ENCODE measurements around the gene MRPL33.

Gene MRPL33

GRCh38 chr2:27771548-27772335, at the start of gene MRPL33:
TSS of gene MRPL33 (plus strand) at chr2:27771719. CDS start at chr2:27771778, 59 bp downstream.
- DNase-seq (ENCODE audit: low spot score in 2 of 2) (peak; percentile 81 to 85), ATAC-seq (replicated peaks; ENCODE audit: extremely low read depth, poor library complexity, severe bottlenecking) (peak; percentile 93)
- H3K36me3 Mint-ChIP-seq (ENCODE audit: insufficient read depth): peaks cover 27% of the 10 kb centered on the region
- H3K4me3 Mint-ChIP-seq: peak within 1 kb of the TSS; percentile 99
- no peaks in the 10 kb centered on the region for H3K27me3 Mint-ChIP-seq
- peak within 1 kb of the TSS; percentile 99 for H3K27ac Mint-ChIP-seq (ENCODE audit: low read depth)
- H3K4me1 Mint-ChIP-seq: peaks cover 45% of the 10 kb centered on the region
- H3K9me3 Mint-ChIP-seq: no peaks in the 10 kb centered on the region

- Mint-ChIP-seq H3K27ac (ENCODE audit: low read depth) (no peak overlapping the region), H3K9me3 (no peaks in the 10 kb centered on the region), H3K36me3 (ENCODE audit: insufficient read depth) (no peaks in the 10 kb centered on the region), H3K4me1 (peaks cover 7% of the 10 kb centered on the region), H3K4me3 (no peak overlapping the region), H3K27me3 (peaks cover 21% of the 10 kb centered on the region)
- ATAC-seq (replicated peaks; ENCODE audit: extremely low read depth, poor library complexity, severe bottlenecking) (no peak), DNase-seq (ENCODE audit: low spot score in 2 of 2) (no peak)
Observed at GRCh38 chr2:27721884-27722485, 49.5 kb upstream of the MRPL33 start.

- Mint-ChIP-seq H3K36me3 (ENCODE audit: insufficient read depth) (no peaks in the 10 kb centered on the region), H3K27ac (ENCODE audit: low read depth) (no peak overlapping the region), H3K4me3 (no peak overlapping the region), H3K9me3 (no peaks in the 10 kb centered on the region), H3K4me1 (peaks cover 5% of the 10 kb centered on the region), H3K27me3 (peaks cover 21% of the 10 kb centered on the region)
- DNase-seq (ENCODE audit: low spot score in 2 of 2) (no peak), ATAC-seq (replicated peaks; ENCODE audit: extremely low read depth, poor library complexity, severe bottlenecking) (no peak)
Observed at GRCh38 chr2:27723372-27724144, 48.0 kb upstream of the MRPL33 start.

DNA sequence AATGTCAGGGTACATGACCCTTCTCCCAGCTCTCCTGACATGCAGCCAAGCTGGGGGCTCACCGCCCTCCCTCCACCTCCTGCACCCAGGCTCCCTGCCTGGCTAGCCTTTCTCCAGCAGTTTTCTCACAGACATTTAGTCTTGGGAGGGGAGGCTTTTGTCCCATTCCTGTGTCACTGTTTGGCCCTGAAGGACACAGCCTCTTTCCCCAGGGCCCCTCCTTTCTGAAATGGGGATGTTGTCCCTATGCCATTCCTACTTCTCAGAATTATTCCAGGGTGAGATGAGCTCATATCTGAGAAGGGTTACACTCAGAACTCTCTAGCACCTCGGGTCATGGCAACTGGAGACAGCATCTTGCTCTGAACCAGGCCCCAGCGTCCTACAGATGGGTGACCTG, 47.3 kb upstream of the MRPL33 start:
- H3K36me3 Mint-ChIP-seq (ENCODE audit: insufficient read depth): no peaks in the 10 kb centered on the region
- DNase-seq (ENCODE audit: low spot score in 2 of 2) (no peak), ATAC-seq (replicated peaks; ENCODE audit: extremely low read depth, poor library complexity, severe bottlenecking) (no peak)
- H3K27ac Mint-ChIP-seq (ENCODE audit: low read depth): no peak overlapping the region
- H3K4me3 Mint-ChIP-seq: no peak overlapping the region
- H3K9me3 Mint-ChIP-seq: no peaks in the 10 kb centered on the region
- H3K27me3 Mint-ChIP-seq: peaks cover 21% of the 10 kb centered on the region
- H3K4me1 Mint-ChIP-seq: peaks cover 5% of the 10 kb centered on the region

DNA sequence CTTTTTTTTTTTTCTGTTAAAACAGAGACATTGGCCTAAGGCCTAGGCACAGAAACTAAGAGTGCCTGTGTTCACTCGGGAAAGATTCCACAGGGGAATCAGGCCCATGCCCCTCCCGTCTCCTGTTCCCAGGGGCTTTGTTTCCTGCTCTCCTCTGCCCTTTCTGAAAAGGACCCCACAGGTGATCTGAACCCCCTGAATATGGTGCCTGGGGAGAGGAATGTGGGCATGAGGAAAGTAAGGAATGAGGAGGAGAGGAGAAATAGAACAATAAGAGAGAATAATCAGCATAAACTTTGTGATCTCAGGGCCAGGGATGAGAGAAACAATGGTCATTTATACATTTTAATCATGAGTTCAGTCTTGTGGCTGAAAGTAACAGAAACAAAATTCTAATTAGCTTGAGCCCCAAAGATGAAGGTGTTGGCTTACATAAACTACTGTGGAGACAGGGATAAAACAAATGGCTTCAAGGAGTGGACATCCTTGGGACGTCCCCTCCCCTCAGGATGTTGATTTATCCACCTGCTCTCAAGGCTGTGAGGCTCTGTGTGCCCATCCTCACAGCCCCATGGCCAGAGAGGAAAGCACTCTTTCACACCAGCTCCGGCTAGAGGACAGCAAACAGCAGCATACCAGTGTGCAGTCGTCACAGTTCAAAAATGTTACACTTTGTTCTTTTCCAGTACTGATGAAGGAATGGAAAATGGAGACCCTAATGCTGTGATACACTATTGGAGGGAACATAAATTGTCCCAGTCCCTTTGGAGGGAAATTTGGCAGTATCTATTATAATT, 46.4 kb upstream of the MRPL33 start:
- Mint-ChIP-seq H3K4me1 (peaks cover 5% of the 10 kb centered on the region), H3K27me3 (peaks cover 13% of the 10 kb centered on the region), H3K27ac (ENCODE audit: low read depth) (no peak overlapping the region), H3K4me3 (no peak overlapping the region), H3K9me3 (no peaks in the 10 kb centered on the region), H3K36me3 (ENCODE audit: insufficient read depth) (no peaks in the 10 kb centered on the region)
- ATAC-seq (replicated peaks; ENCODE audit: extremely low read depth, poor library complexity, severe bottlenecking) (no peak), DNase-seq (ENCODE audit: low spot score in 2 of 2) (no peak)

DNA sequence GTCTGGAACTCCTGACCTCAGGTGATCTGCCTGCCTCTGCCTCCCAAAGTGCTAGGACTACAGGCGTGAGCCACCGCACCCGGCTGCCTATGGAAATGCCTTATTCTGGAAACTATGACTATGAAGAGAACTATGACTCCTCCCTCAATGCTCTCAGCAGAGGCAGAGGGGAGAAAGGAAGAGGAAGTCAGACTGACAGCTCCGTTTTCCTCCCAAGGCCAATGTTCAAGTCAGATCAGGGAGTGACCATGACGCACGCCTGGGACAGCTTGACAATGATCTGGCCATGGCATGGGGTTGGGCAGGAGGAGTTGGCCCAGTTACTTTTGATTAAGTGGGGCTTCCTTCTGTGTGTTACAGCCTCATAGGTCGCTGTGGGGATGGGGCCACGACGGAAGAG, 44.3 kb upstream of the MRPL33 start:
- Mint-ChIP-seq H3K4me3 (no peak overlapping the region), H3K27me3 (no peaks in the 10 kb centered on the region), H3K36me3 (ENCODE audit: insufficient read depth) (no peaks in the 10 kb centered on the region), H3K27ac (ENCODE audit: low read depth) (no peak overlapping the region), H3K9me3 (no peaks in the 10 kb centered on the region), H3K4me1 (no peaks in the 10 kb centered on the region)
- DNase-seq (ENCODE audit: low spot score in 2 of 2) (no peak), ATAC-seq (replicated peaks; ENCODE audit: extremely low read depth, poor library complexity, severe bottlenecking) (no peak)

DNA sequence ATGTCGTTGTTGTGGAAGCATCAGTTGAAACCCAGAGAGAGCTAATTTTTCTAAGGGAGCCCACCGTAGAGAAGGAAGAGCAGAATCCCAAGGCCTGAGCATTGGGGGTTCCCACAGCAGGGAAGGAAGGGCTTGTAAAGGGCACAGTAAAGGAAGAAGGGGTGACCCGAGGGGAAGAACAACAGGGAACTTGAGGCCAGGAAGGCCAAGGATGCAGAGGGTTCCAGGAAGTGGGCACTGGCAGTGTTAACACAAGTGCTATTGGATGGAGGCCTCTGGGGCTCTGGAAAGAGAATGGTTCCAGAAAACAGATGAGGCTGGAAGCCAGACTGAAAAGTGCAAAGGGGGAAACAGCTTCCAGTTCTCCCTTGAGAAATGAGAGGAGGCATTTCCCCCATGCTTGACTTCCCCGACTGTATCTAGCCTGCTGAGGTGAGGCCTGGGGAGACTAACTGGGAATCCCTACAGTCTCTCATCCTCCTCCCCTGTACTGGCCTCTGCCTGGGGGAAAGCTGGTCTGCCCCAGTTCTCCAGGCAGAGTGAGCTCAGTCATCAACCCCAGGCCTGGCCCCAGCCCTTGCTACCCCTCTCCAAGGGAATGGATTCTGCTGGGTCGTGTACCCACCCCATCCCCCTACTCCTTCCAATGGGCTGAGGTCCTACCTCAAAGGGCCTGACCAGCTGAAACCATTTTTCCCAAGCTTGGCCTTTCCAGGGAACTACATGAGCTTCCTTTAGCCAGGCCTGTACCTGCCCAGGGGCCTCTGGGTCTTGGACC, 43.2 kb upstream of the MRPL33 start:
- ATAC-seq (replicated peaks; ENCODE audit: extremely low read depth, poor library complexity, severe bottlenecking): no peak
- no peaks in the 10 kb centered on the region for H3K27me3 Mint-ChIP-seq
- no peak for DNase-seq (ENCODE audit: low spot score in 2 of 2)
- H3K36me3 Mint-ChIP-seq (ENCODE audit: insufficient read depth): no peaks in the 10 kb centered on the region
- H3K4me3 Mint-ChIP-seq: no peak overlapping the region
- peak overlapping the region; percentile 54 for H3K27ac Mint-ChIP-seq (ENCODE audit: low read depth)
- no peaks in the 10 kb centered on the region for H3K9me3 Mint-ChIP-seq
- H3K4me1 Mint-ChIP-seq: no peaks in the 10 kb centered on the region

- Mint-ChIP-seq H3K27me3 (no peaks in the 10 kb centered on the region), H3K4me1 (no peaks in the 10 kb centered on the region), H3K4me3 (no peak overlapping the region), H3K27ac (ENCODE audit: low read depth) (no peak overlapping the region), H3K9me3 (no peaks in the 10 kb centered on the region), H3K36me3 (ENCODE audit: insufficient read depth) (no peaks in the 10 kb centered on the region)
- DNase-seq (ENCODE audit: low spot score in 2 of 2) (no peak), ATAC-seq (replicated peaks; ENCODE audit: extremely low read depth, poor library complexity, severe bottlenecking) (no peak)
Observed at GRCh38 chr2:27729198-27729597, 42.3 kb upstream of the MRPL33 start.

DNA sequence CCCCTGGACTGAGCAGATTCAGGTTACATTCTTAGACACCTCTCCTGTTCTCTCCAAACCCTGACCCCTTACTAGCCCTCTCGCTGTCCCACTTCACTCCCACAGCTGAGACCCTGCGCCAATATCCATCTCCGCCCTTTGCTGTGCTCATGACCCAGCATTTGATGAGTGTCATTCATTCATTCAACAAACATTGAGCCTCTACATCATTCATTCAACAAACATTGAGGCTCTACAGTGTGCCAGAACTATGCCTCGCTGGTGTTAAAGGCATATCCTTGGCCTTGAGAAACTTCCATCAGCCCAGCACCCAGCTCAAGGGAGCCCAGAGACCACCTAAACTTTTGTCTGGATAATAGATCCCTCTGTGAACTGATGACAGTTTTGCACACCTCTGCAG, 41.9 kb upstream of the MRPL33 start:
- H3K27ac Mint-ChIP-seq (ENCODE audit: low read depth): no peak overlapping the region
- no peaks in the 10 kb centered on the region for H3K36me3 Mint-ChIP-seq (ENCODE audit: insufficient read depth)
- no peak for DNase-seq (ENCODE audit: low spot score in 2 of 2)
- no peaks in the 10 kb centered on the region for H3K9me3 Mint-ChIP-seq
- ATAC-seq (replicated peaks; ENCODE audit: extremely low read depth, poor library complexity, severe bottlenecking): no peak
- no peaks in the 10 kb centered on the region for H3K27me3 Mint-ChIP-seq
- no peak overlapping the region for H3K4me3 Mint-ChIP-seq
- H3K4me1 Mint-ChIP-seq: no peaks in the 10 kb centered on the region

DNA sequence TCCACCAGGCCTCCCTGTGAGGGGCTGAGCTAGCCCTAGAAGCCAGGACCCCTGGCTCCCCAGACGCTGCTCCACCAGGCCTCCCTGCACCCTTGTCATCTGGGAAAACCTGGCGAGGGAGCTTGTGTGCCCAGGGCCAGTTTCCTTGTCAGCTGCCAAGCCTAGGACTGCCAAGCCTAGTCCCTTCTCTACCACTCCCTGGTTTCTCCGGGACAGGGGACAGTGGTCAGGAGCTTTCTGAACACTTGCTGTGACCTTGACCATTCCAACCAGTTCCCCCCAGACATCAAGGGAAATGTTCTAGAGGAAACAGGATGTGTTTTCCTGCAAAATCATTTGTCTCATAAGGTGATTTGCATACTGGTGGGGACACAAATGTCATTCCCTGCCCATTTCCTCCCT, 41.3 kb upstream of the MRPL33 start:
- no peak for DNase-seq (ENCODE audit: low spot score in 2 of 2)
- no peaks in the 10 kb centered on the region for H3K4me1 Mint-ChIP-seq
- no peaks in the 10 kb centered on the region for H3K9me3 Mint-ChIP-seq
- no peaks in the 10 kb centered on the region for H3K36me3 Mint-ChIP-seq (ENCODE audit: insufficient read depth)
- ATAC-seq (replicated peaks; ENCODE audit: extremely low read depth, poor library complexity, severe bottlenecking): no peak
- H3K4me3 Mint-ChIP-seq: no peak overlapping the region
- no peak overlapping the region for H3K27ac Mint-ChIP-seq (ENCODE audit: low read depth)
- H3K27me3 Mint-ChIP-seq: no peaks in the 10 kb centered on the region

DNA sequence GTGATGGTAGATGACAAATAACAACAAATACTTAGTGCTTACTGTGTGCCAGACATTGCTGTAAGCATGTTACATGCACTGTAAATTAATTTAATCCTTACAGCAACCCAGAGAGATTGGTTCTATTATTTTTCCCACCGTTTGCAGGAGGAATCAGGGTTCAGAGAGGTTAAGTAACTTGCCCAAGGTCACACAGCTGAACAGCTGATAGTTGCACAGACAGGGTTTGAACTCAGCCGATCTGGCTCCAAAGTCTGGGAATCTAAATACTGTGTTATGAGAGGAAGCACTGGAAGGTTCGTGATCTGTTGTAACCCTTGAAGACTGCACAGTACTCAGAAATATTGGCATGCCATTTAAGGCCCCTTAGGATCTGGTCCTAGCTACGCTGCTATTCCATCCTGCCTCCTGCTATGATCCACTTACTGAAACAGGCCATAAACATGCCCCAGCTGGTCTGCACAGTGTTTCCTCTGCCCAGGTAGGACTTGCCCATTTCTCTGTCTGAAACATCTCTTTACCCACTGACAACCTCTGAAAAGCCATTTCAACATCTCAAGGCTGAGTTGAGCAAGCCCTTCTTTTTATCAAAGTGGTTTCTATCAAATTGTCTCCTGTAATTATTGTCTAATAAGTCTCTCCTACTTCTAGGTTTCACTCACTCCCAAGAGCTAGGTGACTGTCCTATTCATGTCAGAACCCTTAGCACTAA, 40.4 kb upstream of the MRPL33 start:
- Mint-ChIP-seq H3K9me3 (no peaks in the 10 kb centered on the region), H3K27me3 (no peaks in the 10 kb centered on the region), H3K36me3 (ENCODE audit: insufficient read depth) (no peaks in the 10 kb centered on the region), H3K27ac (ENCODE audit: low read depth) (no peak overlapping the region), H3K4me3 (no peak overlapping the region), H3K4me1 (no peaks in the 10 kb centered on the region)
- DNase-seq (ENCODE audit: low spot score in 2 of 2) (no peak), ATAC-seq (replicated peaks; ENCODE audit: extremely low read depth, poor library complexity, severe bottlenecking) (no peak)

Data from central memory CD8-positive, alpha-beta T cell (primary cell).